ENCODE results near the gene DDX17. TPM values are rescaled to one million over a fixed set of nuclear protein-coding genes. Genes with fewer than 3 reads are reported as not detected.
"Not testable (repeated sequence)": the region's sequence is repeated elsewhere in the genome, so short reads cannot be mapped to it uniquely, and the experiment has no call there.

DDX17 gene
- total and polyA plus RNA-seq, 8 donors: 59.5 to 4,611 (median 538) TPM

- no peak overlapping the region for H3K4me3 ChIP-seq
- WGBS, 5 donors: 82 to 89% (median 89%) methylated on average over 3 of the region's 3 CpGs
- intact Hi-C loops (cut with DNase I; ENCODE audit: low total_unique reads): no loop called here
- H3K27me3 ChIP-seq: no peaks in the 10 kb centered on the region
- TF ChIP-seq CTCF (IDR thresholded peaks at IDR 0.05) (no peak), POLR2A (IDR thresholded peaks at IDR 0.05) (no peak), EP300 (IDR thresholded peaks at IDR 0.05) (no peak), POLR2AphosphoS5 (IDR thresholded peaks at IDR 0.05) (no peak)
- DNase-seq: no peak
- H3K4me1 ChIP-seq: peaks cover 0 to 6% (median 0%) of the 10 kb centered on the region in 4 donors
- peaks cover 52 to 84% (median 69%) of the 10 kb centered on the region in 4 donors for H3K36me3 ChIP-seq
- no peaks in the 10 kb centered on the region for H3K9me3 ChIP-seq
- peak overlapping the region in 1 of 5 donors; percentile 35 for H3K27ac ChIP-seq
Measured at GRCh38 chr22:38481162-38481870, 24.8 kb downstream of the DDX17 start.

- no peak overlapping the region for H3K27ac ChIP-seq
- H3K27me3 ChIP-seq: no peaks in the 10 kb centered on the region
- no peaks in the 10 kb centered on the region for H3K4me1 ChIP-seq
- TF ChIP-seq POLR2AphosphoS5 (IDR thresholded peaks at IDR 0.05) (no peak), EP300 (IDR thresholded peaks at IDR 0.05) (no peak)
- H3K4me3 ChIP-seq: no peak overlapping the region
- intact Hi-C loops (cut with DNase I; ENCODE audit: low total_unique reads): no loop called here
- H3K9me3 ChIP-seq: no peaks in the 10 kb centered on the region
- DNase-seq: no peak
- H3K36me3 ChIP-seq: peaks cover 33 to 63% (median 49%) of the 10 kb centered on the region in 4 donors
- 74 to 85% (median 78%) methylated on average over 7 of the region's 7 CpGs for WGBS, 5 donors
Measured at GRCh38 chr22:38479096-38479837, 26.8 kb downstream of the DDX17 start.

- Histone ChIP-seq H3K4me3 (no peak overlapping the region), H3K27ac (no peak overlapping the region)
Measured at GRCh38 chr22:38477585-38477984, 28.5 kb downstream of the DDX17 start.

GRCh38 chr22:38474003-38474607, 32.0 kb downstream of the DDX17 start:
- Histone ChIP-seq H3K4me3 (no peak overlapping the region), H3K27ac (no peak overlapping the region), H3K27me3 (no peaks in the 10 kb centered on the region), H3K36me3 (peaks cover 0 to 11% (median 2%) of the 10 kb centered on the region in 4 donors), H3K9me3 (no peaks in the 10 kb centered on the region), H3K4me1 (peaks cover 0 to 4% (median 2%) of the 10 kb centered on the region in 4 donors)
- WGBS, 5 donors: 69 to 80% (median 78%) methylated on average over 10 of the region's 10 CpGs
- TF ChIP-seq POLR2A (IDR thresholded peaks at IDR 0.05) (no peak), POLR2AphosphoS5 (IDR thresholded peaks at IDR 0.05) (no peak), EP300 (IDR thresholded peaks at IDR 0.05) (no peak)
- no peak for DNase-seq
- intact Hi-C loops (cut with DNase I; ENCODE audit: low total_unique reads): no loop called here

More at GRCh38 chr22:38477585-38477984, 28.5 kb downstream of the DDX17 start:
- TF ChIP-seq POLR2A (IDR thresholded peaks at IDR 0.05) (no peak), EP300 (IDR thresholded peaks at IDR 0.05) (no peak), POLR2AphosphoS5 (IDR thresholded peaks at IDR 0.05) (no peak), CTCF (IDR thresholded peaks at IDR 0.05) (no peak)
- no peaks in the 10 kb centered on the region for H3K4me1 ChIP-seq
- H3K9me3 ChIP-seq: no peaks in the 10 kb centered on the region
- 62 to 76% (median 65%) methylated on average over 1 of the region's 1 CpG for WGBS, 5 donors
- intact Hi-C loops (cut with DNase I; ENCODE audit: low total_unique reads): no loop called here
- DNase-seq: no peak
- H3K36me3 ChIP-seq: peaks cover 21 to 46% (median 32%) of the 10 kb centered on the region in 4 donors
- H3K27me3 ChIP-seq: no peaks in the 10 kb centered on the region

GRCh38 chr22:38471237-38471636, 34.9 kb downstream of the DDX17 start:
- Histone ChIP-seq H3K27me3 (peaks cover 0 to 27% (median 5%) of the 10 kb centered on the region in 3 donors), H3K4me1 (peaks cover 13 to 21% (median 19%) of the 10 kb centered on the region in 4 donors), H3K36me3 (no peaks in the 10 kb centered on the region), H3K27ac (no peak overlapping the region), H3K9me3 (no peaks in the 10 kb centered on the region), H3K4me3 (no peak overlapping the region)
- DNase-seq: no peak
- intact Hi-C loops (cut with DNase I; ENCODE audit: low total_unique reads): no loop called here
- 85 to 93% (median 93%) methylated on average over 10 to 11 of the region's 11 CpGs for WGBS, 5 donors
- no peak for TF ChIP-seq POLR2AphosphoS5 (IDR thresholded peaks at IDR 0.05)
- TF ChIP-seq EP300 (IDR thresholded peaks at IDR 0.05): no peak
- TF ChIP-seq CTCF (IDR thresholded peaks at IDR 0.05): no peak
- no peak for TF ChIP-seq POLR2A (IDR thresholded peaks at IDR 0.05)

- intact Hi-C loops (cut with DNase I; ENCODE audit: low total_unique reads); DNase-seq; H3K27ac ChIP-seq; H3K9me3 ChIP-seq; H3K4me3 ChIP-seq; H3K36me3 ChIP-seq: not testable (repeated sequence)
- 91 to 97% (median 95%) methylated on average over 10 of the region's 10 CpGs for WGBS, 5 donors
- Histone ChIP-seq H3K4me1 (peaks cover 13 to 21% (median 19%) of the 10 kb centered on the region in 4 donors), H3K27me3 (peaks cover 0 to 38% (median 5%) of the 10 kb centered on the region in 3 donors)
Measured at GRCh38 chr22:38470179-38470578, 35.9 kb downstream of the DDX17 start.
